Choroid plexus epithelial cell (primary cell): ENCODE results near the gene DPM2.

Source experiments
- DNase-seq: peaks from one replicate; pipeline ENCODE4 v3.0.0-alpha.2; 2010; ENCODE audit warnings: low read depth
- H3K4me3 ChIP-seq: 2 replicates; pipeline ENCODE4 v1.5.1; 2011; ENCODE audit warnings: low read depth, mild to moderate bottlenecking, control low read depth, low read length, moderate library complexity
- CTCF ChIP-seq: conservative IDR thresholded peaks from 2 replicates; pipeline ENCODE4 v1.5.1; 2011; ENCODE audit warnings: low read depth, mild to moderate bottlenecking, control low read depth, inconsistent platforms, low read length, moderate library complexity

DPM2 gene

GRCh38 chr9:127921557-127922120 lies 16.0 kb downstream of the DPM2 start:
- no peak overlapping the region for H3K4me3 ChIP-seq
- peak; percentile 85 for TF ChIP-seq CTCF
- DNase-seq: peak; percentile 54

GRCh38 chr9:127920794-127921193 lies 16.9 kb downstream of the DPM2 start:
- no peak for DNase-seq
- no peak for TF ChIP-seq CTCF
- no peak overlapping the region for H3K4me3 ChIP-seq

- no peak for TF ChIP-seq CTCF
- H3K4me3 ChIP-seq: no peak overlapping the region
- peak; percentile 98 for DNase-seq
Measured at GRCh38 chr9:127919253-127919815, 18.3 kb downstream of the DPM2 start.

- DNase-seq: peak; percentile 48
- peak; percentile 16 for TF ChIP-seq CTCF
- no peak overlapping the region for H3K4me3 ChIP-seq
Measured at GRCh38 chr9:127918183-127919107, 19.2 kb downstream of the DPM2 start.

- no peak for DNase-seq
- TF ChIP-seq CTCF: no peak
- H3K4me3 ChIP-seq: no peak overlapping the region
Measured at GRCh38 chr9:127917603-127918002, 20.1 kb downstream of the DPM2 start.

GRCh38 chr9:127916720-127917581 lies 20.7 kb downstream of the DPM2 start, which contains the start of gene ST6GALNAC4:
Gene ST6GALNAC4, minus strand, starts transcription at chr9:127917041. Its CDS starts 622 bp downstream, at chr9:127916419.
- peak; percentile 93 for DNase-seq
- no peak for TF ChIP-seq CTCF
- peak within 1 kb of the TSS; percentile 72 for H3K4me3 ChIP-seq
